ENCODE results near the gene QRFP.
"Not testable (repeated sequence)": the region's sequence is repeated elsewhere in the genome, so short reads cannot be mapped to it uniquely, and the experiment has no call there.

Gene QRFP

DNA sequence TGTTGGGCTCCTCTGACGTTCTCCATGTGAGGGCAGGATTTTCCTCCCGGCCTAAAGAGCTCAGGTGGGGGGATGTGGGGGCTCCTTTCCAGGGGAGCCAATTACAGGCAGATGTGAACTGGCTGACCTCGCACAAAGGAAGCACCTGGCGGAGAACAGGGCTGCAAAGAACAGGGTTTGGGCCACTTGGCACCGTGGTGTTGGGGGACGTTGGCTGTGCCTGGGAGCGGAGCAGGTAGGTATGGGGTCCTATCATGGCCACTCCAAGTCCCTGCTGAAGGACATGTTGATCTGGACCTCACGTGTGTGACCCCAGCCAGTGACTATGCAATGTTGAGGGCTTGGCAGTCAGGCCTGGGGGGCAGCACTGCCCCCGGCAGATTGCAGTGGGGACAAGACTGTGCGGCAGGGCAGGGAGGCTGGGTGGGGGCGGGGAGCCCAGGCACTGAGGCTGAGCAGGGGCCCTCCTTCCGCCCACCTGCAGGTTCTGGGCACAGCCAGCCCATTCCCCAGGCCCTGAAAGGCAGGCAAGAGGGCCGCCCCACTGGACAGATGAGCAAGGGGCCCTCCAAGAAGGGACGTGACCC, 23.0 kb upstream of the QRFP start:
- DNase-seq (ENCODE audit: low read depth in 3 of 3, low spot score in 1 of 3) = no peak

DNA sequence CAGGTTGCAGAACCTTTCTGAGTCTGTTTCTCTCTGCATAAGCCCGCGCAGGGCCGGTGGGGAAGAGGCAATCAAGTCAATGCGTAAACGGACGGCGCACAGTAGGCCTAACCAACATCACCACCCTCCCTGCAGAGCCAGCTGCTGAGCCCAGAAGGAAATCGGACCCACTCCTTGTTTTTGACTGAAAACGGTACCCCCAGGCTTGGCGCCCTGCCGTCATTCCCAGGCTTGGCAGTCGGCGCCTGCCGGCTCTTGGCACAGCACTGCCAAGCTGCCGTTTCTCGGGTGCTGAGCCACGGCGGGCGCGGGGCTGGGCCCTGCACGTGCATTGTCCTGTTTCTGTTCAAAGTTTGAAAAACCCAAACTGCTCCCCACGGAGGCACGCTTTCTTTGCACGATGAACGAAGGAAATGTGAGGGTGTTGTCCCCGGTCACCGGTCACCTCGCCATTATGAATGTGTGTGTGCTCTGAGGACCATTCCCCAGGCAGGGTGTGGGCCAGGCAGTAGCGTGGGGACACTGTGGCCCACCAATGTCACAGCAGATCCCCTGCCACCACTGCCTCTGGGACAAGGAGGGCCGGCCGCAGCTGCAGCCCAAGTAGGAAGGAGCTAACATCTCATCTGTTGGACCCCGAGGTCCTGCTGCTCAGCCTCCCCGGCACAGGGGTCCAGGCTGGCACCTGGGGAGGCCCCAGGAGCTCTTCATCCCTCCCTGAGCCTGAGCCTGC, 22.4 kb upstream of the QRFP start:
- no peak for DNase-seq (ENCODE audit: low read depth in 3 of 3, low spot score in 1 of 3)

DNA sequence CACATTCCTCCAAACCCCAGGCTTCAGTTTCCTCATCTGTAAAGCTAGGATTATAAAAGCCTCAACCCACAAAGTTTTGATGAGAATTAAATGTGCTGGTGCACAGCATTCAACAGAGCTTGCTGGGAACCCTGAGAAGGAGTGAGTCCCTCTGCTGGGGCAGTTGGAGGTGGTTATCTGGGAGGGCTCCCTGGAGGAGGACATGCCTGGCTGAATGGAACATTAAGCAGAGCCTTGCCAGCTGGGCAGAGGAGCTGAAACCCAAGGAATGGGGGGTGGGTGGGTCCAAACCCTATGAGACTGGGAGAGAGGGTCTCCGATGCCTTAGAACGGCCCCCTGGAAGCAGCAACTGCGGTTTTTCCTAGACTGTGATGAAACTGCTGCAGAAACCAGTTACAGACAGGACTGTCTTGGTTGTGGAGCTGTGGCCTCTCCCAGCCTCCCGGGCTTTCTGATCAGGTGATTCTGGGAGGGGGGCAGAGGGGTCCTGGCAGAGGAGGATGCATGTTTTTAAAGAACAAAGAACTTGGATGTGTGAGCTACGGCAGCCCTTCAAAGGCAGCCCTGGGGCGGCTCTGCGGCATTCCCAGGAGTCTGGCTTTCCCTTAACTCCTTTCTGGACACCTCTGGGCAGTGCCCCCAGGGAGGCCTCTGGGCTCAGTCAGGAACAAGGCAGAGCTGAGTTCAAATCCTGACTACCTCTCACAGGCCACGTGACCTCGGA, 21.7 kb upstream of the QRFP start:
- no peak for DNase-seq (ENCODE audit: low read depth in 3 of 3, low spot score in 1 of 3)

DNA sequence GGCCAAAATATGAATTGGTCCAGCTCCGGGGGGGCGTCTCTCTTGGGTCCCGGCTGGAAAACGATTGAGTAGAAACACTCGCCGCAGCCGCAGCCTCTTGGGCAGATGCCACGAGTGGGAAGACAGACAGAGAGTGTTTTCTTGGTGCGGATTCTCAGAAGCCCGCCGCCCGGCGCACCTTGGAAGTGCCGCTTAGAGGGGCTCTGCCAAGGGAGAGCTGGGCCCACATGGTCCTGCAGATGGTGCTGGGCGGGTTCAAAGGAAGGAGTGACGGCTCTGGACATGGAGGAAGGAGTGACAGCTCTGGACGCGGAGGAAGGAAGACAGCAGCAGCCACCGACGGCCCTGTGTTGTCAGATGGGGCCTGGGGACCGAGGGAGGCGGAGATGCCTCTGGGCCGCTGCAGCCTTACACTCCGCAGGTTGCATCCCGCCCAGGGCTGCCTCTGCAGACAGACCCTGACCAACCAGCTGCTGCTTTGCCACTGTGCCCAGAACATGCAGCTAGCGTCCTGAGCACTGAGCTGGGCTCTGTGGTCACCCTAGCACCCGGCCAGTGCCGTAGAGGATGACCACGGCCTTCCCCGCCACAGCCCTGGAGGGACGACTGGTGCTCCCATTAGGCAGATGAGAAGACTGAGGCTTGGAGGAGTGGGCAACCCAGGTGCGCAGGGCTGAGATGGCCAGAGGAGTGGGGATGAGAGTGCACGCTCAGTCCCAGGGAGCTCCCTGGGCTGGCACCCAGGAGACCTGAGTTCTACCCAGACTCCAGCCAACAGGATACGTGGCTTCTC, 20.8 kb upstream of the QRFP start:
- DNase-seq (ENCODE audit: low read depth in 3 of 3, low spot score in 1 of 3) = no peak

DNA sequence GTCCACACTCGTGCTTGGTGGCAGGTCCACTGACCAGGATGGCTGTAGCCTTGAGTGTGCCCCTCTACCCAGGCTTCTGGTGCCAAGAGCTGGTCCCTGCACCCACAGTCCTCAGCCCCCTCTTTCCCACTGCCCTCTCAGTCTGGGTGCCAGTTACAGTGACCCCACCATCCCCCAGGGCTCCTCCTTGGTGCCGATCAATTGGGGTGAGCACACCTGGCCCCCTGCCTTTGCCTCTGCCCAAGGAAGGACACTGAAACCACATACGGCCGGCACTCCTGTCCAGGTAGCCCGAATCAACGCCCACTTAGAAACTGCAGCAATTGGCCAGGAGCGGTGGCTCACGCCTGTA, 18.5 kb upstream of the QRFP start:
- no peak for DNase-seq (ENCODE audit: low read depth in 3 of 3, low spot score in 1 of 3)

DNA sequence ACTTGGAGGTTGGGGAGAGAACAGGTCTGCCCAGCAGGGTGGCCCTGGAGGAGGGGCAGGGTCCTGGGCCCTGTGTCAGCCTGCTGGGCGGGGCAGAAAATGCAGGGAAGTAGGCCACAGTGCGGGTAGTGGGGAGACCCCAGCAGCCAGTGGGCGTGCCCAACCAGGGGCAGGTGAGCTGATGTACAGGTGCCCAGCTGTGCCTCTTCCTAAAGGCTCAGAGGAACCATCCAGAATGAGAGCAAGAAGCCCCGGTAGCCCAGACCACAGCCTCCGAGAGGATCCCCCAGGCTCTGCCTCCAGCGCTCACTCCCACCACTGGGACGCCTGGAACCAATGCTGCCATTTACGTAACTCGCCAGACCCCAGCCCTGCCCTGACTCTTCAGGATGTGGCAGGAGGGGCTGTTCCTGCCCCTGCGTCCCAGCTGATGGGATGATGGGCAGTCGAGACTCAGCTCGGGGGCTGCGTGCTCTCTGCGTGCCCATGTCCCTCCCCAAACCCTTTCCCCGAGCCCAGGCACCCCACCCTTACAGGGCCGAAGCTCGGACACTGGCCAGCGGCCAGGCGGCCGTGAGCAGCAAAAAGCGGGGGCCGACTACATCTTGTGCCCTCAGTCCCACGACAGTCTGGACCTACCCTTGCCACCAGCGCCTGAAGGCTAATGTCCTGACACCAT, 17.9 kb upstream of the QRFP start:
- DNase-seq (ENCODE audit: low read depth in 3 of 3, low spot score in 1 of 3) = no peak

DNA sequence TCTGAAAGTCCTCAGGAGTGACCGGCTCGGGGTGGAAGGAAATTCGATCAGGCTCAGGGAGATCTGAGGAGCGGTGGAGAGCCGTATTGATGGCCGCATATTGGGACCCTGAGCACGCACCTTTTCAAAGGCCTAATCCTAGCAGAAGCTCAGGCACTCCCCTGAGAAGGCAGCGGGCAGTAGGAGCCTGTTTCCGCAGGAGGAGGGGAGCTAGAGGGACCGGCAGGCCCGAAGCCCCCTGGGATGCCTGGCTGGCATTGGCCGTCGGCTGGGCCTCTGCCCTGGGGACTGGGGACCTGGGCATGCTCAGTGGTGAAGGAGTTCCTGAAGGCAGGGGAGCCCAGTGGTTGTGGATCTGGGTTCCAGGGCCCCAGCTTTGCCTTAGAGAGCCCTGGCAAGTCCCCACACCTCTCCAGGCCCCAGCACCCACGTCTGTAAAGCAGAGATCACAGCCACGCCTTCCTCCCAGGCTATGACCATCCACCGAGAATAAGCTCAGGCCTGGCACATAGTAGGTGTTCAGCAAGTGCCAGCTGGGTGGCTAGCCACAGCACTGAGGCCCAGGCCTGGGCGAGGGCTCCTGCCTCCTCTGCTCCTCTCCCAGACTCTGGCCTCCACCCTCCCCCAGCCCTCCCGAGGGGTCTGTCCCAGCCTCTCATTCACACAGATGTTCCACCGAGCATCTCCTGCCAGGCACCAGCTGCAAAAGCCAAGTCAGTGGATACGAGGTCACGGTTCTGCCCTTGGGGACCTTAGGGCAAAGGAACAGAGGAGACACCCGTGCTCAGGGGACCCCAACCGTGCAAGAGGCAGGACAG, 17.2 kb upstream of the QRFP start:
- no peak for DNase-seq (ENCODE audit: low read depth in 3 of 3, low spot score in 1 of 3)

DNA sequence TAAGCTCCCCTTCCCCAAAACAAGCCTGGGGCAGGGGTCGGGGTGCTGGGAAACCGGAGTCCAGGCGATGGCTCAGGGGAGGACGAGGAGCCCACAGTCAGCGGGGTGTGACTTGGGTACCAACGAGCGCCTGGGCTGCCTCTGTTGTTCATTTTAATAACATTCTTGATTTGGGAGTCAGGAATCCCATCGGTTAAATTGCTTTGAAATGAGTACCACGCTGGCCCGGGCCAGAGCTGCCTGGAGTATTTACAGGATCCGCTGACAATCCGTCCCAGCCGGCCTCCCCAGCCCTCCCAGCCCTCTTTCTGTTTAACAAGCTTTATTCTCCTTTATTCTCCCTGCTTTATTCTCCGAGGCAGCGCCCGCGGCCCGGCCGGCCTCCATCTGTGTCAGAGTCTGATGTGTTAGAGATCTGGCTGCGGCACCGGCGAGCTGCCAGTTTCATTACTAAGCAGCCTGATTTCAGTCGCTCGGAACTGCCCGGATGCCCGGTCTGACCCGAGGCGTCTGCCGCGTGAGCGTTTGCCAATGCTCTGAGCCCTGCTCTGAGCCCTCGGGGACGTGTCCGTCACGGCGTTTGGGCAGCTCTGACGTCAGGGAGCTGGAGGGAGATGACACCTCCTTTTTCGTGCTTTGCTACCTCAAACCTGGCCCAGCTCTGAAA, 16.5 kb upstream of the QRFP start:
- no peak for DNase-seq (ENCODE audit: low read depth in 3 of 3, low spot score in 1 of 3)

DNA sequence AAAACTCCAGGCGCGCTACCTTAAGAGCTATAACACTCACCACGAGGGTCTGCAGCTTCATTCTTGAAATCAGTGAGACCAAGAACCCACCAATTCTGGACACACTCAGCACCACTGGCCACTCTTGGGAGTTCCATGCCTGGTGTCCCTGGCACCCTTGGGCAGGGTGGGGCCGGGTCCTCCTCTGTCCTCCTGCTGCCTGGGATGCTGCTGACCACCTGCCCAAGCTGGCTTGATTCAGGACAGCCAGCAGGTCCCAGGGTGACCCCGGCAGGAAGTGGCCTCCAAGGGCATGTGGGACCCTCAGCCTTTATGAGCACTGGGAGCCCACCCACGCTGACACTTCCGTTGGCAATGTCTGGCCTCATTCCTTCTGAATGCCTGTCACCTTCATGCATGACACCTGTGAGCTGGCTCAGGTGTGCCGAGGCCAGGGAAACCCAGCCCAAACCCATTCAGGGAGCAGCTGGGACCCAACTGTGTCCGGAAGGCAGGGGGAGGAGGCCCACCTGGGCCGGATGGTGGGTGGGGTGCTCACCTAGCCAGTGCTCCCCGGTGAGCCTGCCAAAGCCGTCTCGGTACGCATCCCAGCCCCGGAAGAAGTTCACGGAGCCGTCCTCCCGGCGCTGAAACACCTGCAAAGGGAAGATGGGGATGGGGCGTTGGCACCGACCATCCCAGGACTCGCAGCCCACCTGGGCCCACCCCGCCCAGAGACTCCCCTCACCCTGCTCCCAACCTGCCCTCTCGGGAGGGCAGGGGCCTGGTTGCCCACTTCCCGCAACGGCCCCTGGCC, 14.8 kb upstream of the QRFP start:
- DNase-seq (ENCODE audit: low read depth in 3 of 3, low spot score in 1 of 3) = no peak

DNA sequence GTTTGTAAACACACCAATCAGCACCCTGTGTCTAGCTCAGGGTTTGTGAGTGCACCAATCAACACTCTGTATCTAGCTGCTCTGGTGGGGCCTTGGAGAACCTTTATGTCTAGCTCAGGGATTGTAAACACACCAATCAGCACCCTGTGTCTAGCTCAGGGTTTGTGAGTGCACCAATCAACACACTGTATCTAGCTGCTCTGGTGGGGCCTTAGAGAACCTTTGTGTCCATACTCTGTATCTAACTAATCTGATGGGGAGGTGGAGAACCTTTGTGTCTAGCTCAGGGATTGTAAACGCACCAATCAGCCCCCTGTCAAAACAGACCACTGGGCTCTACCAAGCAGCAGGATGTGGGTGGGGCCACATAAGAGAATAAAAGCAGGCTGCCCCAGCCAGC, 14.1 kb upstream of the QRFP start:
- not testable (repeated sequence) for DNase-seq (ENCODE audit: low read depth in 3 of 3, low spot score in 1 of 3)

DNA sequence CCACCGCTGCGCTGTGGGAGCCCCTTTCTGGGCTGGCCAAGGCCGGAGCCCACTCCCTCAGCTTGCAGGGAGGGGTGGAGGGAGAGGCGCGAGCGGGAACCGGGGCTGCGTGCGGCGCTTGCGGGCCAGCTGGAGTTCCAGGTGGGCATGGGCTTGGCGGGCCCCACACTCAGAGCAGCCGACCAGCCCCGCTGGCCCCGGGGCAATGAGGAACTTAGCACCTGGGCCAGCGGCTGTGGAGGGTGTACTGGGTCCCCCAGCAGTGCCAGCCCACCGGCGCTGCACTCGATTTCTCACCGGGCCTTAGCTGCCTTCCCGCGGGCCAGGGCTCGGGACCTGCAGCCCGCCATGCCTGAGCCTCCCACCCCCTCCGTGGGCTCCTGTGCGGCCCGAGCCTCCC, 13.4 kb upstream of the QRFP start:
- not testable (repeated sequence) for DNase-seq (ENCODE audit: low read depth in 3 of 3, low spot score in 1 of 3)

DNA sequence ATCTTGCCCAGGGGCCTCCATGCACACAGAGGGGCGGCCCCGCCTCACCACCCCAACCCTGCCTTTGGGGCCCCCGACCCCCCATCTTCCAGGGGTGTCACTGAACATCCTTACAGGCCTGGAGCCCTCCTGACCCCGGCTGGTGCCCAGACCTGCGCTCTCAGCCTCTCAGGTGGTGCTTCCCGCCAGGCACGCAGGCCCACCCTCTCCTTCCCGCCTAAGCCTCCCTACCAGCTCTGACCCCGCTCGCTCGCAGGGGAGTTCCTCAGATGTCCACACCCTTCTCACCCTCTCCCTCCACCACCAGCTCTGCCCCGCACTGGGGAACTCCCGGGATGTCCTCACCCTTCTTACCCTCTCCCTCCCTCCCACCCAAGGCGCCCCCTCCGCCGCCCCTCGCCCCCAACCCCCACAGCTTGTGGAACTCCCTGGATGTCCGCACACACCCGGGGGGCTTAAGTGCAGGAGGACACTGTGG, 12.3 kb upstream of the QRFP start:
- DNase-seq (ENCODE audit: low read depth in 3 of 3, low spot score in 1 of 3) = no peak

DNA sequence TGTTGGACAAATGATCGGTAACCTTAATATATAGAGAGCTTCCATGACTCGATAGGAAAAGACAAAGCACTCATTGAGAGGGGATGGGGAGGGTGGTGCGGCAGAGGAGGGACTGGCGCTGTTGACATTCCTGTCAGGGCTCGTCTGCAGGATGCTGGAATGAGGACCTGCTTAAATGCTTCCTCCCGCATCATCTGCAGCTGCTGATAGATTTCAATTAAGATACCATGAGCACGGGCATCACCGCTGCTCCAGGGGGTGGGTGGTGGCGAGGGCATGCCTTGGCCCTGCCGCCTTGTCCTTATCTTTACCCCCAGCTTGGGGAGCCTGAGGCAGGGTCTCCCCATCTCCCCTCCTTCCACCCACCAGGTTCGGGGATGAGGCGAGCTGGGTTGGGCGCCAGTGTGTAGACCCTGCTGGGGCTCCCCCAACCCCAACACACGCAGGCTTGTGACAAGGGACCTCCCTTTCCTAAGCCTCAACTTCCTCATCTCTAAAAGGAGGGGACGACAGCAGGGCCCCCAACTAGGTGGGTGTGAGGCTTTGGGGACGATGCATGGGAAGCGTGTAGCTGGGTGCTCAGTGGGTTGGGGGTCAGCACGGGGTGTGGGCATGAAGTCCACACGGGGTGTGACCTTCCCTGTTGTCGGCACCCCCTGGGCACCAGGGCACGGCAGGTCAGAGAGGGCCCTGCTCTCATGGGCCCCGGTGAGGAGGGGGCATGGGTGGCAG, 11.7 kb upstream of the QRFP start:
- no peak for DNase-seq (ENCODE audit: low read depth in 3 of 3, low spot score in 1 of 3)

DNA sequence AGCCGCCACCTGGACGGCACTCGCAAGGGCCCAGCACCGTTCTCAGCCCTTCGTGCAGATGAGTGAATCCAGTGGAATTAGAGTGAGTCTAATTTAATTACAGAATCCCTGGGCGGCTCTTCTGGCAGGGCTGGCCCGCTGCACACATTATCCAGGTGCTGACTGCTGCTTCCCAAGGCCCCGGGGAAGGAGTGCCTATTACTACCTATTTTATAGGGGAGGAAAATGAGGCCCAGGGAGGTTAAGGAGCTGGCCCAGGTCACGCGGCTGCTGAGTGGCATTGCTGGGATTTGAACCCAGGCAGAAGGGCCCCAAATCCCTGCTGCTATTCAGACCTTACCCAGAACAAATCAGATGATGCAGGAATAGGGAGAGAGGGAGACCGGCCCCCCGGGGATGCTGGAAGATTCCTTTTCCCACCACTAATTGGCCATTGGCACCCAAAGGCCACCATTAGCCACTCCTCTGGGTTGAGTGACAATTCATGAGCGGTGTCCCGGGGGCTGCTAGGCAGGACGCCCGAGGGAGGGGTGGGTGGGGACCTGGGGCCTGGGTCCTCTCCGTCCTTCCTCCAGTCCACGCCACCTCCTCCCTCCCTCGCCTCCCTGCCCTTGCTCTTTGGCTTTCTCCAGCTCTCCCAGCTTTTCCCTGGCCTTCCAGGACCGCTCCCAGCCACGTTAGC, 10.3 kb upstream of the QRFP start:
- DNase-seq (ENCODE audit: low read depth in 3 of 3, low spot score in 1 of 3) = no peak

DNA sequence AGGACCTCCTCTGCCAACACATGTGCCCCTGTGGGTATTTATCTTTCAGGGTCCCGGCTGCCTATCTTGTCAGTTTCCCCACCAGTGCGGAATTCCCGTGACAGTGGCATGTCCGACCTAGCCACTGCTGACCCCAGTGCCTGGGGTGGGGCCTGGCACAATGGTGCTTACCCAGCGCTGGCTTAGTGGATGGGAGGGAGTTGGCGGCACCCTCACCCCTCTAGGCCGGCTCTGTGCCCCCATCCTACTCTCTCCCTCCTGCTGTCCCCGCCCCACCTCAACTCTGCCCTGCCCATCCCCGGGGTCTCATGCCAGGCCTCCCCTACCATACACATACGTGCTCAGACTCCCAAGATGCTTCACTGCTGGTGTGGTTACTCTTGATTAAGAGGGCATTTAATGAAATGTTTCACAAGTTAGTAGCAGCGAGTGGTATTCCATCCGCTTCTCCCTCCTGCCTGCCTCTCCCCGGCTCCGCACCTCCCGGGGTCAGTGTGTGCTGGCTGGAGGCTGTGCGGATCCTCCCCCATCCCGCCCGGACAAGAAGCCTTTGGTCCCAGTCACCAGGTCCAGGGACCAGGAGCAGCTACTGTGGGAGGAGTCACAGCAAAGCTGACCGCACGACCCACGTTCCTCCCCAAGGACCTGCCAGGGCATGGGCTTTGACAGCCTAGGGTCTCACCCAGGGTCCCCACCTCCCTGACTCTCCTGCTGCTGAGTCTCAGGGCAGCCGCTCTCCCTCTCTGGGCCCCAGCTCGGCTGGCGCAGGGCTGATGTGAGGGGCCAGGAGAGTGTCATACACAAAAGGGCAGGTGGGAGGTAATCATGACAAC, 9.5 kb upstream of the QRFP start:
- DNase-seq (ENCODE audit: low read depth in 3 of 3, low spot score in 1 of 3) = no peak

DNA sequence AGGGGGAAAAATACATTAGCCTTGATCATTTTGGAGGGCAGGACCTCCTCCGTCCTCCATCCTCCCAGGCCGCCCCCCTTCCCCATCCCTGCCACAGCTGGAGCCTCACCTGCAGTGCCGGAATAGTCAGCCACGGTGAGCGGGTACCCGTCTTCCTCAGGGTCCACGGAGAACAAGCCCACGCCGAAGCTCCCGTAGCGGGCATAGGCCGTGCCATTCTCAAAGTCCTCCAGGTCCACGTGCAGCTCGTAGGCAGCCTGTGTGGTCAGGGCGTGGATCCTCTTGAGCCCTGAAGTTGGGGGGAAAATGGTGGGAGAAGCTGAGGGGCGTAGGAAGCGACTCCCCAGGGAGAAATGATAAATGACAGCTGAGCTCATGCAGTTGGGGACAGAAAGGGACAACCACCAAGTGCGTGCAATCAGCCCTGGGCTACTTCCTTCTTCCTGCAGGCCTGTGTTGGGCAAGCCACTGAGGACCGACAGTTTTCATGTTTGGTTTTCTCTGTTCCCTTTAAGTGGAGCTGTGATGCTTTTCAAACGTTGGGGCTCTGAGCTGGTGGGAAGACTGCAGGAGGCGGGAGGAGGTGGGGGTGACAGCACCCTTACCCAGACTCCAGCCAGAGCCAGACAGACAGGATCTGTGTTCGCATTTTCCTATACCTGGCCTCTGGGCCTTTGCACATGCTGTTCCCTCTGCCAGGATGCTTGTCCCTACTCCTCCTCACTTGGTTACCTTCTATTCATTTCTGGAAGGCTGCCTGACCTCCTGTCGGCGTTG, 8.7 kb upstream of the QRFP start:
- no peak for DNase-seq (ENCODE audit: low read depth in 3 of 3, low spot score in 1 of 3)
